T-helper 2 cell treated with Interferon-gamma antibody and Interleukin-4, amounts not matched to agents 5 μg/mL and 100 μg/mL, for 36 hours (primary cell): ENCODE measurements around the gene ADGRG1.

Experiments
- DNase-seq: peaks from one replicate; pipeline ENCODE4 v3.0.0; 2021; ENCODE audit warnings: low spot score
- H3K27ac Mint-ChIP-seq: one replicate; pipeline ENCODE4 v1.8.0; 2021; ENCODE audit warnings: mild to moderate bottlenecking, mixed read lengths
- H3K27me3 Mint-ChIP-seq: one replicate; pipeline ENCODE4 v1.8.0; 2021; ENCODE audit warnings: low read depth, mixed read lengths
- H3K36me3 Mint-ChIP-seq: one replicate; pipeline ENCODE4 v1.8.0; 2021; ENCODE audit warnings: low read depth, mixed read lengths
- H3K4me1 Mint-ChIP-seq: one replicate; pipeline ENCODE4 v1.8.0; 2021; ENCODE audit warnings: low read depth, mixed read lengths
- H3K4me3 Mint-ChIP-seq: one replicate; pipeline ENCODE4 v1.8.0; 2022; ENCODE audit warnings: mild to moderate bottlenecking, moderate library complexity, mixed read lengths
- H3K9me3 Mint-ChIP-seq: one replicate; pipeline ENCODE4 v1.8.0; 2021; ENCODE audit warnings: mixed read lengths

The ADGRG1 gene

DNA sequence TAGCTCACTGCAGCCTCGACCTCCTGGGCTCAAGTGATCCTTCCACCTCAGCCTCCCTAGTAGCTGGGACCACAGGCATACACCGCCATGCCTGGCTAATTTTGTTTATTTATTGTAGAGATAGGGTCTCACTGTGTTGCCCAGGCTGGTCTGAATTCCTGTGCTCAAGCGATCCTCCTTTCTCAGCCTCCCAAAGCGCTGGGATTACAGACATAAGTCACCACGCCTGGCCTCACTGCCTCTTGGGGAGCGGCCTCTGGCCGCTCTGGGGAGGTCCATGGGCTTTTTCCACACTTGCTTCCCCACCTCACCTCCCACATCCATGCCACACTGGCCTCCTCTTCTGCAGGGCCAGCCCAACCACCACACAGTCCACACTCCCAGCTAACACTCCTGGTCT lies 21.4 kb downstream of the ADGRG1 start:
- H3K4me1 Mint-ChIP-seq, result peaks cover 31% of the 10 kb centered on the region

DNA sequence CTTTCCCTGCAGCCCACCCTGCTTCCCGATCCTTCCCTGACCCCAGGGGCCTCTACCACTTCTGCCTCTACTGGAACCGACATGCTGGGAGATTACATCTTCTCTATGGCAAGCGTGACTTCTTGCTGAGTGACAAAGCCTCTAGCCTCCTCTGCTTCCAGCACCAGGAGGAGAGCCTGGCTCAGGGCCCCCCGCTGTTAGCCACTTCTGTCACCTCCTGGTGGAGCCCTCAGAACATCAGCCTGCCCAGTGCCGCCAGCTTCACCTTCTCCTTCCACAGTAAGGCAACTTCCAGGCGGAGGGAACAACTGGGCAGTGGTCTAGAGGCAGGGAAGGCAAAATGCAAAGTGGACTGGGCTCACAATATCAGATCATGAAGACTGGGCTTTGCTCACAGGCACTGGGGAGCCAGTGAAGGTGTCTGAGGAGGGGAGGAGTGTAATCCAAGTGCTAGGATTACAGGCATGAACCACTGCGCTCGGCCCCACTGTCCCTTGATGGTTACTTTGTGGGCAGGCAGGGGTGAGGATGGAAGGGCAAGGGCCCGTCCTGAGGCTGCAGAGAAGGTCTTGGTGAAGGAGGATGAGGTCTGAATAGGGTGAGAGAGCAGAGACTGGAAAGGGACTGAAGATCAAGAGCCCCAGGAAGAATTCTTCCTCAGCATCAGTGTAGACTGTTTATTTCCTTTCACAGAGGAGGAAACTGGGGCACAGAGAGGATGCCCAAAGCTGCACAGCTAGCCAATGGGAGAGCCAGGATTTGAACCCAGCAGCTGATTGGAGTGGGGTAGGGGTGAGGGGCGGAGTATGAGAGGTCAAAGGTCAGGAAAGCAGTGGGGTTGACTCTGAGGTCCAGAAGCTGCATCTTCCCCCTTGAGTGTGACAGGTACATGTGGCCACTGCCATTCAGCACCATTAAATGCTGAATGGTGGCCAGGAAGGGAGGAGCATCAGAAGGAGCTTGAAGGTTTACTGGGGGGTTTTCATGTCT lies 23.2 kb downstream of the ADGRG1 start:
- H3K4me3 Mint-ChIP-seq, result no peak overlapping the region
- no peaks in the 10 kb centered on the region for H3K9me3 Mint-ChIP-seq
- H3K27ac Mint-ChIP-seq, result peak overlapping the region; percentile 36
- DNase-seq, result no peak
- peaks cover 29% of the 10 kb centered on the region for H3K4me1 Mint-ChIP-seq
- no peaks in the 10 kb centered on the region for H3K27me3 Mint-ChIP-seq
- no peaks in the 10 kb centered on the region for H3K36me3 Mint-ChIP-seq

More for the DNA sequence above, 21.4 kb downstream of the ADGRG1 start:
- H3K4me3 Mint-ChIP-seq, result no peak overlapping the region
- DNase-seq, result no peak
- no peaks in the 10 kb centered on the region for H3K27me3 Mint-ChIP-seq
- no peak overlapping the region for H3K27ac Mint-ChIP-seq
- no peaks in the 10 kb centered on the region for H3K9me3 Mint-ChIP-seq
- H3K36me3 Mint-ChIP-seq, result no peaks in the 10 kb centered on the region

DNA sequence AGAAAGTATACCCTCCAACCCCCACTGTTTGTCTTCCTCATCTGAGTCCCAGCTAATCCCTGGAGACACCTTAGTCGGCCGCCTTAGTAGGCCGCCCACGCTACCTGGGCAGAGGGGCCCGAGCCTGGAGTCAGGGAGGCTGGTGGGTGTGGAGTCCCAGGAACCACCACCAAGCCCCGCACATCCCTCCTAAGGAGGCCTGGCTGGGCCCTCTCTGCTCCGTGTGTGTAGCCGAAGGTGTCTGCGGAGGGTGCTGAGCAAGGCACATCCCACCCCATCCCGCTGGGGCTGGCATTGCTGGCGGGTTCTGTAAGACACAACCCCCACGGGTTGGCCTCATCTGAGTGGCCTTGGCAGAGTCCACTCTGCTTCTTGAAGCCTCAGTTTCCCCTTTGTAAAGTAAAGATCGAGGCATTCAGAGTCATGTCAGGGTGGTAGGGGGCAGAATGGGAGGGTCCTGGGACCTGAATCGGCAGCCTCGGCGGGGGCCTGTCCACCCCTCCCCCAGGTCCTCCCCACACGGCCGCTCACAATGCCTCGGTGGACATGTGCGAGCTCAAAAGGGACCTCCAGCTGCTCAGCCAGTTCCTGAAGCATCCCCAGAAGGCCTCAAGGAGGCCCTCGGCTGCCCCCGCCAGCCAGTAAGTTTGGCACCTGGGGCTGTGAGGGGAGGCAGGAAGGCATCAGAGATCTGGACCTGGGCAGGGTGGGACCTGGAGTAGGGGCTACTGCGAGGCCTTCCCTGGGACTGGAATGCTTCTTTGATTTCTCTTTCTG lies 24.5 kb downstream of the ADGRG1 start:
- no peak for DNase-seq
- peaks cover 21% of the 10 kb centered on the region for H3K4me1 Mint-ChIP-seq
- no peaks in the 10 kb centered on the region for H3K27me3 Mint-ChIP-seq
- no peak overlapping the region for H3K27ac Mint-ChIP-seq
- no peak overlapping the region for H3K4me3 Mint-ChIP-seq
- no peaks in the 10 kb centered on the region for H3K36me3 Mint-ChIP-seq
- H3K9me3 Mint-ChIP-seq, result no peaks in the 10 kb centered on the region

DNA sequence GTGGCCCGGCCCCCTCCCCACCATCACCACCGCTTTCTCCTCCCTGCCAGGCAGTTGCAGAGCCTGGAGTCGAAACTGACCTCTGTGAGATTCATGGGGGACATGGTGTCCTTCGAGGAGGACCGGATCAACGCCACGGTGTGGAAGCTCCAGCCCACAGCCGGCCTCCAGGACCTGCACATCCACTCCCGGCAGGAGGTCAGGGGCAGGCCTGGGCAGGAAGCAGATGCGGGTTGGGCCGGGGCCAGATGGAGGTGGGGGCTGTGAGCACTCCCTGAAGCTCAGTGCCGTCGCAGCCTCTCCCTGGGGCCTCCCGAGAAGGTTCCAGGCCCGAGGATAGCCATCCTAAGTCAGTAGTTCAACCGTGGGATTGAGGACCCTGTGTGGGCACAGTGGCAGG lies 25.5 kb downstream of the ADGRG1 start:
- H3K4me1 Mint-ChIP-seq, result peaks cover 10% of the 10 kb centered on the region
- H3K36me3 Mint-ChIP-seq, result no peaks in the 10 kb centered on the region
- no peaks in the 10 kb centered on the region for H3K9me3 Mint-ChIP-seq
- no peak overlapping the region for H3K27ac Mint-ChIP-seq
- no peak overlapping the region for H3K4me3 Mint-ChIP-seq
- no peak for DNase-seq
- no peaks in the 10 kb centered on the region for H3K27me3 Mint-ChIP-seq

DNA sequence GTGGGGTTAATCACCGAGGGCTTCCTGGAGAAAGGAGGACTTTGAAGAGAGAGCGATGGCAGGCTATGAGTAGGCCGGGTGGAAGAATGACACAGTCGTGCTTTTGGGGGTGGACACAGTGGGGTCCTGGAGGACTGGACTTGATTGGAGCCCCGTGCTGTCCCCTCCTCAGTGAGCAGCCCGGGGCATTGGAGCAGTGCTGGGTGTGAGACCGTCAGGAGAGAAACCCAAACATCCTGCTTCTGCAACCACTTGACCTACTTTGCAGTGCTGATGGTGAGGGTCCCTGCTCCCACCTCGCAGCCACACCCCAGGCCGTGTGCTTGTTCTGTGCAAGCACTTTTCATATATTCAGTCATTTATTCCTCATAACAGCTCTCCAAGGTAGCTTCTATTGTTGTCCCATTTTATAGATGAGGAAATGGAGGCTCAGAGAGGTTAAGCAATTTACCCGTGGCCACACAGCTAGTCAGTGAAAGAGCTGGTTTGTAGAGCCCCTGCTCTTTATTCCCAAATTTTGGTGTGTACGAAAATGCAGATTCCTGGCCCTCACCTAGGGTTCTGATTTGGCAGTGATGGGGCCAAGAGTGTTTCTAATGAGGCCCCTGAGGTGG lies 28.0 kb downstream of the ADGRG1 start:
- no peak overlapping the region for H3K4me3 Mint-ChIP-seq
- H3K27ac Mint-ChIP-seq, result no peak overlapping the region

GRCh38 chr16:57657228-57657627 lies 28.8 kb downstream of the ADGRG1 start:
- H3K27ac Mint-ChIP-seq, result no peak overlapping the region
- H3K9me3 Mint-ChIP-seq, result no peaks in the 10 kb centered on the region
- H3K27me3 Mint-ChIP-seq, result no peaks in the 10 kb centered on the region
- H3K36me3 Mint-ChIP-seq, result no peaks in the 10 kb centered on the region
- no peak for DNase-seq
- H3K4me1 Mint-ChIP-seq, result no peaks in the 10 kb centered on the region
- H3K4me3 Mint-ChIP-seq, result no peak overlapping the region

More for the DNA sequence above, 28.0 kb downstream of the ADGRG1 start:
- DNase-seq, result no peak
- Mint-ChIP-seq H3K36me3 (no peaks in the 10 kb centered on the region), H3K9me3 (no peaks in the 10 kb centered on the region), H3K27me3 (no peaks in the 10 kb centered on the region), H3K4me1 (peaks cover 6% of the 10 kb centered on the region)

GRCh38 chr16:57658130-57658877 lies 29.9 kb downstream of the ADGRG1 start:
- Mint-ChIP-seq H3K4me1 (no peaks in the 10 kb centered on the region), H3K36me3 (no peaks in the 10 kb centered on the region), H3K27me3 (no peaks in the 10 kb centered on the region), H3K27ac (peak overlapping the region; percentile 38), H3K4me3 (no peak overlapping the region), H3K9me3 (no peaks in the 10 kb centered on the region)
- DNase-seq, result no peak

GRCh38 chr16:57658878-57659674 lies 30.6 kb downstream of the ADGRG1 start:
- H3K4me3 Mint-ChIP-seq, result no peak overlapping the region
- no peak for DNase-seq
- no peaks in the 10 kb centered on the region for H3K27me3 Mint-ChIP-seq
- H3K4me1 Mint-ChIP-seq, result no peaks in the 10 kb centered on the region
- H3K9me3 Mint-ChIP-seq, result no peaks in the 10 kb centered on the region
- no peaks in the 10 kb centered on the region for H3K36me3 Mint-ChIP-seq
- H3K27ac Mint-ChIP-seq, result no peak overlapping the region

- Mint-ChIP-seq H3K27me3 (no peaks in the 10 kb centered on the region), H3K27ac (no peak overlapping the region), H3K4me3 (no peak overlapping the region), H3K9me3 (no peaks in the 10 kb centered on the region), H3K4me1 (no peaks in the 10 kb centered on the region), H3K36me3 (no peaks in the 10 kb centered on the region)
- no peak for DNase-seq
These were observed 32.5 kb downstream of the ADGRG1 start for GRCh38 chr16:57660715-57661463.

GRCh38 chr16:57661510-57661909 lies 33.1 kb downstream of the ADGRG1 start:
- H3K27me3 Mint-ChIP-seq, result no peaks in the 10 kb centered on the region
- no peak overlapping the region for H3K27ac Mint-ChIP-seq
- H3K9me3 Mint-ChIP-seq, result no peaks in the 10 kb centered on the region
- no peaks in the 10 kb centered on the region for H3K4me1 Mint-ChIP-seq
- no peaks in the 10 kb centered on the region for H3K36me3 Mint-ChIP-seq
- no peak overlapping the region for H3K4me3 Mint-ChIP-seq
- no peak for DNase-seq

- no peaks in the 10 kb centered on the region for H3K9me3 Mint-ChIP-seq
- H3K36me3 Mint-ChIP-seq, result no peaks in the 10 kb centered on the region
- H3K27ac Mint-ChIP-seq, result no peak overlapping the region
- H3K4me3 Mint-ChIP-seq, result no peak overlapping the region
- H3K27me3 Mint-ChIP-seq, result no peaks in the 10 kb centered on the region
- DNase-seq, result no peak
- no peaks in the 10 kb centered on the region for H3K4me1 Mint-ChIP-seq
These were observed 33.8 kb downstream of the ADGRG1 start for GRCh38 chr16:57661936-57662906.
